GM10248 (cell line): ENCODE results near the gene AP1AR.

Experiments used
- CTCF ChIA-PET: fragments of 300-600 bp; sonication (Branson Sonifier 250); formaldehyde crosslinking; extraction: SDS; loops from one replicate; lab custom pipeline; 2021; ENCODE audit warnings: antibody characterized with exemption; lab: Yijun Ruan, JAX
- POLR2A ChIA-PET: fragments of 350-650 bp; sonication (Branson Sonifier 250); formaldehyde crosslinking; extraction: SDS; loops from one replicate; lab custom pipeline; 2020; ENCODE audit warnings: antibody characterized with exemption; lab: Yijun Ruan, JAX
- DNase-seq: peaks from one replicate; pipeline ENCODE4 v3.0.0; 2012; ENCODE audit errors: extremely low spot score
- TF ChIP-seq, protein P1 (sequence below): IDR thresholded peaks from 2 replicates; pipeline ENCODE4 v1.5.1; 2012; ENCODE audit warnings: mild to moderate bottlenecking, low read depth; ENCODE audit errors: extremely low read depth, missing control alignments, control extremely low read depth

The AP1AR gene

GRCh38 chr4:112214390-112215264, 17.0 kb upstream of the AP1AR start:
- no peak for DNase-seq
- ChIA-PET POLR2A (no interaction called here), CTCF (interaction anchor here (0.9 to 2.4 kb wide), 15 partner anchors 9 to 308 kb away, joined by 3 to 10 read pairs (median 3); no protein-coding TSS in a partner anchor)
- TF ChIP-seq, protein P1, sequence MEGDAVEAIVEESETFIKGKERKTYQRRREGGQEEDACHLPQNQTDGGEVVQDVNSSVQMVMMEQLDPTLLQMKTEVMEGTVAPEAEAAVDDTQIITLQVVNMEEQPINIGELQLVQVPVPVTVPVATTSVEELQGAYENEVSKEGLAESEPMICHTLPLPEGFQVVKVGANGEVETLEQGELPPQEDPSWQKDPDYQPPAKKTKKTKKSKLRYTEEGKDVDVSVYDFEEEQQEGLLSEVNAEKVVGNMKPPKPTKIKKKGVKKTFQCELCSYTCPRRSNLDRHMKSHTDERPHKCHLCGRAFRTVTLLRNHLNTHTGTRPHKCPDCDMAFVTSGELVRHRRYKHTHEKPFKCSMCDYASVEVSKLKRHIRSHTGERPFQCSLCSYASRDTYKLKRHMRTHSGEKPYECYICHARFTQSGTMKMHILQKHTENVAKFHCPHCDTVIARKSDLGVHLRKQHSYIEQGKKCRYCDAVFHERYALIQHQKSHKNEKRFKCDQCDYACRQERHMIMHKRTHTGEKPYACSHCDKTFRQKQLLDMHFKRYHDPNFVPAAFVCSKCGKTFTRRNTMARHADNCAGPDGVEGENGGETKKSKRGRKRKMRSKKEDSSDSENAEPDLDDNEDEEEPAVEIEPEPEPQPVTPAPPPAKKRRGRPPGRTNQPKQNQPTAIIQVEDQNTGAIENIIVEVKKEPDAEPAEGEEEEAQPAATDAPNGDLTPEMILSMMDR: peak; percentile 33

GRCh38 chr4:112219826-112220366, 11.7 kb upstream of the AP1AR start:
- DNase-seq: no peak
- ChIA-PET POLR2A (no interaction called here), CTCF (interaction anchor here (1.4 to 2.0 kb wide), 4 partner anchors 8 to 120 kb away, joined by 3 to 7 read pairs (median 4); partner anchors contain the start of gene AP1AR)
- TF ChIP-seq, protein P1: no peak

GRCh38 chr4:112222219-112222955, 9.2 kb upstream of the AP1AR start:
- DNase-seq: no peak
- ChIA-PET CTCF (interaction anchor here (0.9 to 1.3 kb wide), 5 partner anchors 8 to 302 kb away, joined by 3 to 6 read pairs (median 4); no protein-coding TSS in a partner anchor), POLR2A (no interaction called here)
- TF ChIP-seq, protein P1: no peak

DNA sequence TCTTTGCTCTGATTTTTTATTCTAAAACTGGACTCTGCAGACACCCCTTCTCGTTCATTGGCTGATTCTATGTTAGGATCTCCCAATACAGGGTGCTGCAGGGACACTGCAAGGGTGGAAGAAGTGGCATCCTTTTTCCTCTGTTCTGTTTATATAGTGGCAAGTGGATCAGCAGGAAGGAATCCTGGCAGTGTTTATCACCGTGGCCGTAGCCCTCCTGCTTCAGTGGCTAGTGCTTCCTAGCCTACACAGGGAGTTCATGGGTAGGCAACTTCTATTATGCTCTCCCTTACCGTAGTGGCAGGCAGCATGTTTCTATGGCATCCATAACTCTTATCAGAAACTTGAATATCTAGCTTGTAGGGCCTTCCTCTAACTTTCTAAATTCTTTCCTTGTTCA, 6.4 kb upstream of the AP1AR start:
- no peak for DNase-seq
- TF ChIP-seq, protein P1: no peak
- POLR2A ChIA-PET: no interaction called here
- CTCF ChIA-PET: interaction anchor here (1.0 to 2.2 kb wide), 4 partner anchors 9 to 299 kb away, joined by 3 to 10 read pairs (median 4); no protein-coding TSS in a partner anchor

- ChIA-PET POLR2A (interaction anchor here (0.9 to 1.0 kb wide), 2 partner anchors 56 to 279 kb away, joined by 3 read pairs; no protein-coding TSS in a partner anchor), CTCF (interaction anchor here (1.2 to 10.6 kb wide), 8 partner anchors 10 to 293 kb away, joined by 3 to 174 read pairs (median 5); no protein-coding TSS in a partner anchor)
- TF ChIP-seq, protein P1: no peak
- peak; percentile 97 for DNase-seq
Observed at GRCh38 chr4:112230879-112231778, 458 bp upstream of the AP1AR start.
